ENCODE data around the gene ANKRD44.

DNA sequence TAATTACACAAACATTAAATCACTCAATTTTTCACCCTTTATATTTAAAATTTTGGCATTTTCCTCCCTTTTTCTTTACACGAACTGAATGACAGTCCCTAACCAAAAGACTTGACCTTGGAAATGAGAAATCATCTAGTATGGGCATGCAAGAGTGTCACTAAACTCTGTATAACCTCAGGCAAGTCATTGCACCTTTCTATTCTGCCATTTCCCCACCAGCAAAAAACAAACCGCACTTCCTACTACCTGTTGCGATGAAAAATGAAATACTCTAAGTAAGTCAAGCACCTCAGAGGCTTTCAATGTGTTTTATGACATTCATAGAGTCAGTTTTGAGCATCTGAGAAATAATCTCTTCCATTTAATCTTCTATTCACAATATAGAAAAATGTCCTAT, 44.1 kb downstream of the ANKRD44 start:
- TF ChIP-seq POLR2AphosphoS5 (IDR thresholded peaks at IDR 0.05; ENCODE audit: low read depth, low read length) = no peak
- TF ChIP-seq, protein P1, sequence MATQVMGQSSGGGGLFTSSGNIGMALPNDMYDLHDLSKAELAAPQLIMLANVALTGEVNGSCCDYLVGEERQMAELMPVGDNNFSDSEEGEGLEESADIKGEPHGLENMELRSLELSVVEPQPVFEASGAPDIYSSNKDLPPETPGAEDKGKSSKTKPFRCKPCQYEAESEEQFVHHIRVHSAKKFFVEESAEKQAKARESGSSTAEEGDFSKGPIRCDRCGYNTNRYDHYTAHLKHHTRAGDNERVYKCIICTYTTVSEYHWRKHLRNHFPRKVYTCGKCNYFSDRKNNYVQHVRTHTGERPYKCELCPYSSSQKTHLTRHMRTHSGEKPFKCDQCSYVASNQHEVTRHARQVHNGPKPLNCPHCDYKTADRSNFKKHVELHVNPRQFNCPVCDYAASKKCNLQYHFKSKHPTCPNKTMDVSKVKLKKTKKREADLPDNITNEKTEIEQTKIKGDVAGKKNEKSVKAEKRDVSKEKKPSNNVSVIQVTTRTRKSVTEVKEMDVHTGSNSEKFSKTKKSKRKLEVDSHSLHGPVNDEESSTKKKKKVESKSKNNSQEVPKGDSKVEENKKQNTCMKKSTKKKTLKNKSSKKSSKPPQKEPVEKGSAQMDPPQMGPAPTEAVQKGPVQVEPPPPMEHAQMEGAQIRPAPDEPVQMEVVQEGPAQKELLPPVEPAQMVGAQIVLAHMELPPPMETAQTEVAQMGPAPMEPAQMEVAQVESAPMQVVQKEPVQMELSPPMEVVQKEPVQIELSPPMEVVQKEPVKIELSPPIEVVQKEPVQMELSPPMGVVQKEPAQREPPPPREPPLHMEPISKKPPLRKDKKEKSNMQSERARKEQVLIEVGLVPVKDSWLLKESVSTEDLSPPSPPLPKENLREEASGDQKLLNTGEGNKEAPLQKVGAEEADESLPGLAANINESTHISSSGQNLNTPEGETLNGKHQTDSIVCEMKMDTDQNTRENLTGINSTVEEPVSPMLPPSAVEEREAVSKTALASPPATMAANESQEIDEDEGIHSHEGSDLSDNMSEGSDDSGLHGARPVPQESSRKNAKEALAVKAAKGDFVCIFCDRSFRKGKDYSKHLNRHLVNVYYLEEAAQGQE (IDR thresholded peaks at IDR 0.05; ENCODE audit: insufficient read depth in 1 of 2, low read depth in 2 of 2, low read length in 2 of 2) = no peak
- no peak for TF ChIP-seq SIN3A (IDR thresholded peaks at IDR 0.05; ENCODE audit: borderline replicate concordance, insufficient read depth, low read length)
- TF ChIP-seq TAF1 (IDR thresholded peaks at IDR 0.05; ENCODE audit: borderline replicate concordance, insufficient read depth, low read length) = no peak

Measured in PFSK-1 (cell line).